HG03571 (cell line): Measurements from ENCODE around the gene FRRS1L.

Experiments used
- ATAC-seq: cut with Tn5 transposase; IDR thresholded peaks from one replicate; pipeline ENCODE4 v1.9.1; 2021; ENCODE audit not compliant: unreplicated experiment

FRRS1L gene

GRCh38 chr9:109107402-109108240, 59.4 kb downstream of the FRRS1L start:
- ATAC-seq = no peak

GRCh38 chr9:109101810-109102209, 65.2 kb downstream of the FRRS1L start:
- peak; percentile 88 for ATAC-seq

DNA sequence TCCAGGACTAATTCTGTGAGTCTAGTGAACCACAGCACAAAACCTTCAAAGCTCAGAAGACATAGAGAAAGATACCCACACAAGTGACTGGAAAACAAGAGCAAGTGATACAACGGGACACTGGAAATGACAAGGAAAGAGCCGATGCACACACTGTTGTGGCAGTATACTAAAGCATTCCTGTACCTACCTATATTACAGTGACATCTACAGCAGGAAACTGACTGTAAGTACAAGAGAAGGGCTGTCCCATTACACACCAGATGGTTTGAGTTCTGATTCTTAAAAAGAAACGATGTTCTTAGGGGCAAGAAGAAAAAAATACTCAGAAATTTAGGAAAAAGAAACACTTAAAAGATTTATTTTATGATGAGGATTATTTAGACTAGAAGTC, 65.8 kb downstream of the FRRS1L start:
- no peak for ATAC-seq

DNA sequence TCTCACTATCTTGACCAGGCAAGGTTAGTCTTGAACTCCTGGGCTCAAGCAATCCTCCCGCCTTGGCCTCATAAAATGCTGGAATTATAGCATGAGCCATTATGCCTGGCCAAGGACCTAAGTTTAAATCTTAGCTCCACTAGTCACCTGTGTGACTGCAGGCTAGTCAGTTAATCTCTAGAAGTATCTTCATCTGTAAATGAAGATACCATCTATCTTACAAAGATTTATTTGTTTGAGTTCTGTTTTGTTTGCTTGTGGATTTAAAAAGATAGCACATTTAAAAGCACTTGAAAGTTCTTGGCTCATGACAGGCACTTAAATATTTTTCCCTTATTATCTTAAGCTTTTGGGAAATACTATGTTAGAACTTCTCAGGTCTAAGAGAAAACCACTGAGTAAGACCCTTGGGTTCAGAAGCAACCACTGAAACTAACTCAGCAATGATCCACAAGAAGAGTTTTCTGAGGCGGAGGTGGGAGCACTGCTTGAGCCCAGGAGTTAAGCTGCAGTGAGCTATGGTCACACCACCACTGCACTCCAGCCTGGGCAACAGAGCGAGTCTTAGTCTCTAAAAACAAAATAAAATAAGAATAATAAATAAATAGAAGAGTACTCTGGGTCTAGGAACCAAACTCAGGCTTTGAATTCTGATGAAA, 66.4 kb downstream of the FRRS1L start:
- ATAC-seq = no peak

DNA sequence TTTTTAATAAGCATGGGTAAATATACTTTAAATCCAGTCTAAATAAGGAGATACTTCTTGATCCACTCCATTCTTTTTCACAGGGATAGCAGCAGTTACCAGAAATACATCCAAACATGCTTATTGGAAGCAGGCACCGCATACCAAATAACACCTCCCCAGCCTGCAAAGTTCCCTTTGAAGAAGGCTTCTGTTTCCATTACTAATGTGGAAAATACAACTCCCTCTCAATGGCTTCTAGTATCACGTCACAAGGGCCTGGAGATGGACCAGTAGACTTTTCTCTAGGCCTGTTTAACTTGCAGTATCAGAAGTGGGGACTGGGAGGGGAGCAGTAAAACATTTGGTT, 68.1 kb downstream of the FRRS1L start:
- ATAC-seq = no peak

DNA sequence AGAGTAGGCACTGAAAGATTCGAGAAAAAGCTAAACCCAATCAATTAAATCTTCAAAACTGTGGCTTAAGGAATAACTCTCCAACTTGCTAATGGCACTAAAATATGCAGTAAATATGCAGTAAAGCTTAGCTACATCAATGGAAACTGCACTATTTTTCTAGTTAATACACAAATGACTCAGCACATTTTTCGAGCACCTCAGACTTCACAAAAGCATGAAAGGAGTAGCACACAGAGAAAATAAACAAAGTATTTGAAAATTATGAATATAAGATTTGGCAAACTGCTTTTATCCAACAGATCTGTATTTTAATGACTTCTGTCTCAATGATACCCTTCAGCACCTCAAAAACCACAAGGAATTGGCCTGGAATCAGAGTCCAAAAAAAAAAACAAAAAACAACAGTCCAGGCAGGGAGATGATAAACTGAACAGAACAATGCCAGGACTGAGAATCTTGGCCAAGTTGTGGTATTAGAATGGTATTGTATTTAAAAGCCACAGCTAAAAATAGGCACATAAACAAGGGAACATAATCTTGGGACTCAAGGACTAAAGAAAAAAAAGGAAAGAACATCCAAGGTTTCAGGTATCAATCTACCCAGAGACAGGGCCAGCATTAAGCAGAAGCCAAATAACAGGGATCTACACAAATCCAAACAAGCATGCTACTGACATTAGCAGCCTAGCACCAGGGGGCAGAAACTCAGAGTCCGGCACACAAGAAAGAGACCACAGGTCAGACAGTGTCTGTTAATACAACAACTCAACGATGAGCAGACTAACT, 68.7 kb downstream of the FRRS1L start:
- ATAC-seq = no peak

DNA sequence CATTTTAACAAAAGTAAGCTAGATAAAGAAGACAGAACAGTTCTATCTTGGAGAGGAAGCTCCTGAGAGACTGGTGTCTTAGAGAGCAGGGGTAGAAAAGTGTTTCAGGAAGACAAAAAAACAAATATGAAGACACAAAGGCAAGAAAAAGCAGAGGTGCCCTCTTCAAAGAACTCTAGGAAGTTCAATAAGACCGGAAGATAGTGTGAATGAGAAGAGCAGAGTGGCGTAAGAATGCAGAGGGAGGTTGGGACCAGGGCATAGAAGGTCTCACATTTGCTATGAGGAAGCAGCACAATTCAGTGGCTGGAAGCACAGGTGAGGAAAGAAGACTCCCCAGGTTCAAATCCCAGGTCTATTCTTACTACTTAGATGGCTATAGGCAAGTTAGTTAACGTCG, 69.9 kb downstream of the FRRS1L start:
- ATAC-seq = no peak

DNA sequence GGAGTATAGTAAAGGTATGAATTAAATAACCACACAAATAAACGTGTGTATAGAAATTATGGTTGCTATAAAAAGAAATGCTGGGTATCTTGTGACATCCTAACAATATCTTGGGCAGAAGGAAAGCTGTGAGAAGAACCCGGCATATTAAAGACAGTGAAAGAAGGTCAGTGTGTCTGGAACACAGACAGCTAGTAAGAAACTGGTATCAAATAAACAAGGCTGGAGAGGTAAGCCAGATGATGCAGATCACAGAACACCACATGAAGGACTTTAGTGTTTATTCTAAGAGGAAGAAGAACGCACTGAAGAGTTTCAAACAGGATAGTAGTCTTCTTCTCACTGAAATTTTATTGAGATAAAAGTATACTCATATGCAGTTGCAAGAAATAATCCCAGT, 71.7 kb downstream of the FRRS1L start:
- no peak for ATAC-seq

DNA sequence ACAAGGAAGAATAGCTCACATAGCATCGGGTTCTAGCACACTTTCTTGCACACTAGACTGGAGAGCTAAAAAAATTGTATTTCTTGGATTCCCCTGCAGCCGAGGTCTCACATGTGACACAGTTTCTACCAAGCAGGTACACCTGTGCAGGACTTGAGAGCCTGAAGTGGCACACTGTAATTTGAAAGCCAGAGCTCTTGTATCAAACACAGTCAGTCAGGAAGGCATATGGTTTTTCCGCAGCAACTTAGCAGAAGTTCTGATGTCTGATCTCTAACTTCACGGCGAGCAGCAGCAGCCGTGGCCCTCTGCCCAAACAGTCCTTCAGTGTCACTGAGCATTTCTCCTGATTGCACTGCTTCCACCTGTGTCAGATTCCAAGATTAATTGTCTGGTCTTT, 72.8 kb downstream of the FRRS1L start:
- no peak for ATAC-seq

GRCh38 chr9:109092587-109092986, 74.5 kb downstream of the FRRS1L start:
- no peak for ATAC-seq

- no peak for ATAC-seq
Observed at GRCh38 chr9:109092051-109092580, 74.9 kb downstream of the FRRS1L start.

GRCh38 chr9:109088221-109088620, 78.8 kb downstream of the FRRS1L start:
- ATAC-seq = no peak

GRCh38 chr9:109087795-109088194, 79.3 kb downstream of the FRRS1L start:
- no peak for ATAC-seq

DNA sequence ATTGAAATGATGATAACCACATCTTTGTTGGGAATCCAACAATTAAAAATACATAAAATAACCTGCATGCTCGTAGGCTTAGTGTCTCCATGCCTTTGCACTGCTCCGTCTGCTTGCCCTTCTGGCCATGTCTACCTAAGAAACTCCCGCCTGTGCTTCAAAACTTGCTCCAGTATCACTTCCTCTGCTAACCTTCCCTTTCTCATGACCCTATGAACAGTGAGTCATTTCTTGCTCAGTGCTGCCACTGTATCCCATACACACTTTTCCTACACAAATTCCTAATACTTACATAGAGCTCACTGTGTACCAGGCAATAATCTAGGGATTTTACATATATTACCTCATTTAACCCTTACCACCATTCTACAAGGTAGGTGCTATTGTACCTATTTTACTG, 80.8 kb downstream of the FRRS1L start:
- peak; percentile 62 for ATAC-seq

DNA sequence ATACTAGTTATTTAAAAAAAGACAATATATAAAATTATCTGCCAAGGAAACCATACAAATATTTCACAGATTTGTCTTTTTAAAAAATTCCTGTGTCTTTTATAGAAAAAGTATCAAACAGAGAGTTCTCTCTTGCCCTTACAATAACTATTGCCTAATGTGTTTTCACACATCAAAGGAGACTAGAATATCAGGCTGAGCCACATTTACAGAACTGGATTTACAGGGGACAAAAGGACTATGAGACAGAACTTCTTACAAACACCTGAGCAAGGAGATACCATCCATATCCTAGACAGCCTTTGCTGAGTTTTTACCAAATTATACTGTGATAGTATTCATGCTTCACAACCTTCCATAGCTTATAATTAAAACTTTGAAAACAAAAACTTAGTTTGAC, 81.5 kb downstream of the FRRS1L start:
- no peak for ATAC-seq

GRCh38 chr9:109083813-109084405, 83.1 kb downstream of the FRRS1L start:
- no peak for ATAC-seq

GRCh38 chr9:109083141-109083540, 83.9 kb downstream of the FRRS1L start:
- no peak for ATAC-seq

GRCh38 chr9:109082091-109082620, 84.9 kb downstream of the FRRS1L start:
- ATAC-seq = no peak
